ENCODE measurements around the gene ATN1.

The ATN1 gene

GRCh38 chr12:6979453-6979852 lies 51.7 kb downstream of the ATN1 start:
- H3K9me2 ChIP-seq (replicated peaks; ENCODE audit: control insufficient read depth, low read length), result no peaks in the 10 kb centered on the region
- H3K27ac ChIP-seq (ENCODE audit: low read depth, low read length), result no peak overlapping the region
- no peaks in the 10 kb centered on the region for H3K9me3 ChIP-seq (ENCODE audit: control insufficient read depth, insufficient read depth, low read length)
- no peaks in the 10 kb centered on the region for H4K20me1 ChIP-seq (ENCODE audit: control insufficient read depth, insufficient read depth, low read depth, low read length)
- H3K36me3 ChIP-seq (ENCODE audit: control insufficient read depth, low read length), result peaks cover 87% of the 10 kb centered on the region
- H3K27me3 ChIP-seq (ENCODE audit: control insufficient read depth, low read length), result no peaks in the 10 kb centered on the region
- peaks cover 4% of the 10 kb centered on the region; the same call in 1 of the 2 replicates for H3K79me2 ChIP-seq (ENCODE audit: control insufficient read depth, low read length)
- no peak overlapping the region for H3K4me2 ChIP-seq (ENCODE audit: low read length)
- no peaks in the 10 kb centered on the region for H3K4me1 ChIP-seq (ENCODE audit: control insufficient read depth, low read length)
- TF ChIP-seq EZH2phosphoT487 (IDR thresholded peaks at IDR 0.05; ENCODE audit: borderline replicate concordance, low read length), result no peak
- no peak for TF ChIP-seq CTCF (IDR thresholded peaks at IDR 0.05; ENCODE audit: low read depth, low read length, poor library complexity, severe bottlenecking)
- H3K4me3 ChIP-seq (ENCODE audit: low read length), result no peak overlapping the region
- H3F3A ChIP-seq (ENCODE audit: control insufficient read depth, insufficient read depth), result peaks cover 6% of the 10 kb centered on the region; the same call in 1 of the 2 replicates

GRCh38 chr12:6980075-6980474 lies 52.3 kb downstream of the ATN1 start:
- no peaks in the 10 kb centered on the region for H3K4me1 ChIP-seq (ENCODE audit: control insufficient read depth, low read length)
- no peaks in the 10 kb centered on the region for H3K9me2 ChIP-seq (replicated peaks; ENCODE audit: control insufficient read depth, low read length)
- H3K36me3 ChIP-seq (ENCODE audit: control insufficient read depth, low read length), result peaks cover 83% of the 10 kb centered on the region
- H3K4me2 ChIP-seq (ENCODE audit: low read length), result no peak overlapping the region
- H3K27me3 ChIP-seq (ENCODE audit: control insufficient read depth, low read length), result no peaks in the 10 kb centered on the region
- H3K9me3 ChIP-seq (ENCODE audit: control insufficient read depth, insufficient read depth, low read length), result no peaks in the 10 kb centered on the region
- H3K4me3 ChIP-seq (ENCODE audit: low read length), result no peak overlapping the region
- H3F3A ChIP-seq (ENCODE audit: control insufficient read depth, insufficient read depth), result peaks cover 6% of the 10 kb centered on the region; the same call in 1 of the 2 replicates
- no peak overlapping the region for H3K27ac ChIP-seq (ENCODE audit: low read depth, low read length)
- TF ChIP-seq EZH2phosphoT487 (IDR thresholded peaks at IDR 0.05; ENCODE audit: borderline replicate concordance, low read length) (no peak), CTCF (IDR thresholded peaks at IDR 0.05; ENCODE audit: low read depth, low read length, poor library complexity, severe bottlenecking) (no peak)
- H4K20me1 ChIP-seq (ENCODE audit: control insufficient read depth, insufficient read depth, low read depth, low read length), result no peaks in the 10 kb centered on the region
- no peaks in the 10 kb centered on the region for H3K79me2 ChIP-seq (ENCODE audit: control insufficient read depth, low read length)

- no peak overlapping the region for H3K4me2 ChIP-seq (ENCODE audit: low read length)
- no peaks in the 10 kb centered on the region for H3K9me2 ChIP-seq (replicated peaks; ENCODE audit: control insufficient read depth, low read length)
- no peak overlapping the region for H3K4me3 ChIP-seq (ENCODE audit: low read length)
- peaks cover 77% of the 10 kb centered on the region for H3K36me3 ChIP-seq (ENCODE audit: control insufficient read depth, low read length)
- no peaks in the 10 kb centered on the region for H3K9me3 ChIP-seq (ENCODE audit: control insufficient read depth, insufficient read depth, low read length)
- H3K27me3 ChIP-seq (ENCODE audit: control insufficient read depth, low read length), result no peaks in the 10 kb centered on the region
- no peak overlapping the region for H3K27ac ChIP-seq (ENCODE audit: low read depth, low read length)
- no peaks in the 10 kb centered on the region for H3K79me2 ChIP-seq (ENCODE audit: control insufficient read depth, low read length)
- TF ChIP-seq EZH2phosphoT487 (IDR thresholded peaks at IDR 0.05; ENCODE audit: borderline replicate concordance, low read length), result no peak
- TF ChIP-seq CTCF (IDR thresholded peaks at IDR 0.05; ENCODE audit: low read depth, low read length, poor library complexity, severe bottlenecking), result no peak
- H4K20me1 ChIP-seq (ENCODE audit: control insufficient read depth, insufficient read depth, low read depth, low read length), result no peaks in the 10 kb centered on the region
- no peaks in the 10 kb centered on the region for H3K4me1 ChIP-seq (ENCODE audit: control insufficient read depth, low read length)
- H3F3A ChIP-seq (ENCODE audit: control insufficient read depth, insufficient read depth), result peaks cover 6% of the 10 kb centered on the region; the same call in 1 of the 2 replicates
Measured at GRCh38 chr12:6980740-6981139, 53.0 kb downstream of the ATN1 start.

Measured in DOHH2 (cell line).